DOHH2 (cell line): Measurements from ENCODE around the gene APOA4.

Experiments used
- EZH2phosphoT487 ChIP-seq: fragments of 200-600 bp; sonication (generic); IDR thresholded peaks from 2 replicates; pipeline ENCODE4 v1.6.1; 2017; ENCODE audit warnings: borderline replicate concordance, mild to moderate bottlenecking, antibody characterized with exemption, low read length, moderate library complexity, mixed read lengths
- TF ChIP-seq, protein P1 (sequence below): fragments of 200-600 bp; sonication (generic); IDR thresholded peaks from one replicate; pipeline ENCODE4 v1.5.1; 2014; ENCODE audit warnings: antibody characterized with exemption, mild to moderate bottlenecking, low read depth, low read length; ENCODE audit not compliant: poor library complexity, severe bottlenecking

DNA sequence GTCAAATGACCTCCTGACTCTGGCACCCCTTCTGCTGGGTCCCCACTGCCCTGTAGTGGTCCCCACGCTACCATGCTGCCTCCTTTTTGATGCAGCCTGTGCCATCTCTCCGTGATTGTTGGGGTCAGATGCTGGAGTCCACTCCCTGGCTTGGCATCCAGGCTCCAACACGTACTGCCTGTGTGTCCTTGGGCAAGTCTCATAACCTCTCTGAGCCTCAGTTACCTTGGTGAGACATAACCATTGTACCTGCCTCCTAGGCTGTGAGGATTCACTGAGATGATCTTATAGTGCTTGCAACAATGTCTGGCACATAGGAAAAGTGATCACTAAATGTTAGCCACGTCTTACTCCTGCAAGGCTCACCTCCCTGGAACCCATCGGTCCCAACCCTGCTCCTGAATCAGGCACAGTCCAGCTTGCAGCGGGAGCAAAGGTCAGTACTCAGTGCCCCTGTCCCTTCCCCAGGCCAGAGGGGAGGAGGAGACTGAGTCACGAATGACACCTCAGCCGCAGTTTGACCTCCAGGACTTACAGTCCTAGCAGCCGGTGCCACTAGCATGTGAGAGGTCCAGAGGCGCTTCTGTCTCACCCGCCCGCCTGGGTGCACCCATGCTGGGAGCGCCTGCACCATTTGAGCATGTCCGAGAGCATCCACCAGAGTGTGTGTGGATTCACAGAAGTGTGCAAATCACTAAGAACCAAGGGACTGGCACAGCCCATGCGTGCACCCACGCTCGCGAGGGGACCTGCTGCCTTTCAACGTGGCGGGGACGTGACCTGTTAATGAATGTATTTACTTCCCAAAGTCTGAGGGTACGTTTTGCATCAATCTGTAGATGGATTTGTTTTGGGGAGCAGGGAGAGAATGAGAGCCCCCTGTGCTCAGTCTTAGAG lies 3.0 kb upstream of the APOA4 start:
- TF ChIP-seq, protein P1, sequence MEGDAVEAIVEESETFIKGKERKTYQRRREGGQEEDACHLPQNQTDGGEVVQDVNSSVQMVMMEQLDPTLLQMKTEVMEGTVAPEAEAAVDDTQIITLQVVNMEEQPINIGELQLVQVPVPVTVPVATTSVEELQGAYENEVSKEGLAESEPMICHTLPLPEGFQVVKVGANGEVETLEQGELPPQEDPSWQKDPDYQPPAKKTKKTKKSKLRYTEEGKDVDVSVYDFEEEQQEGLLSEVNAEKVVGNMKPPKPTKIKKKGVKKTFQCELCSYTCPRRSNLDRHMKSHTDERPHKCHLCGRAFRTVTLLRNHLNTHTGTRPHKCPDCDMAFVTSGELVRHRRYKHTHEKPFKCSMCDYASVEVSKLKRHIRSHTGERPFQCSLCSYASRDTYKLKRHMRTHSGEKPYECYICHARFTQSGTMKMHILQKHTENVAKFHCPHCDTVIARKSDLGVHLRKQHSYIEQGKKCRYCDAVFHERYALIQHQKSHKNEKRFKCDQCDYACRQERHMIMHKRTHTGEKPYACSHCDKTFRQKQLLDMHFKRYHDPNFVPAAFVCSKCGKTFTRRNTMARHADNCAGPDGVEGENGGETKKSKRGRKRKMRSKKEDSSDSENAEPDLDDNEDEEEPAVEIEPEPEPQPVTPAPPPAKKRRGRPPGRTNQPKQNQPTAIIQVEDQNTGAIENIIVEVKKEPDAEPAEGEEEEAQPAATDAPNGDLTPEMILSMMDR, result no peak
- no peak for TF ChIP-seq EZH2phosphoT487
